ENCODE data around the gene STAG3. TPM values are rescaled to one million over a fixed set of nuclear protein-coding genes. Genes with fewer than 3 reads are reported as not detected.

Gene STAG3
- total and polyA plus RNA-seq, 9 of the 15 experiments (the other 6 are each of a cell fraction or from before 2014, with no cell fraction given), result 0.54 to 2.5 (median 1.7) TPM

DNA sequence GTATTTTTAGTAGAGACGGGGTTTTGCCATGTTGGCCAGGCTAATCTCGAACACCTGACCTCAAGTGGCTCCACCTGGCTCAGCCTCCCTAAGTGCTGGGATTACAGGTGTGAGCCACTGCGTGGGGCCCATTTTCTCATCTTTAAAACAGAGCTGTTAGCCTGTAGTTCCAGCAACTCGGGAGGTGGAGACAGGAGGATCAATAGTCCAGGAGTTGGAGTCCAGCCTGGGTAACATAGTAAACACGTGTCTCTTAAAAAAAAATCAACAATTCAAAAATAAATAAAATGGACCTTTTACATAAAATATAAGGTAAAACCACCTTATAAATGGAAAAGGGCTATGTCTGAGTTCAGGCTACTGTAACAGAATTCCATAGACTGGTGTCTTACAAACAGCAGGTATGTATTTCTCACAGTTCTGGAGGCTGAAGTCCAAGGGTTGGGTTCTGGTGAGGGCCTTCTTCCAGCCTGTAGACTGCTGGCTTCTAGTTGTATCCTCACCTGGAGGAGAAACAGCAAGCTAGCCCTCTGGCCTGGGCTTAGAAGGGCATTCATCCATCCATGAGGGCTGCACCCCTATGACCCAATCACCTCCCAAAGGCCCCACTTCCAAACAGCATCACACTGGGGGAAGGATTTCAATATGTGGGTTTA, 35.0 kb downstream of the STAG3 start (continued):
- TF ChIP-seq, protein P1, sequence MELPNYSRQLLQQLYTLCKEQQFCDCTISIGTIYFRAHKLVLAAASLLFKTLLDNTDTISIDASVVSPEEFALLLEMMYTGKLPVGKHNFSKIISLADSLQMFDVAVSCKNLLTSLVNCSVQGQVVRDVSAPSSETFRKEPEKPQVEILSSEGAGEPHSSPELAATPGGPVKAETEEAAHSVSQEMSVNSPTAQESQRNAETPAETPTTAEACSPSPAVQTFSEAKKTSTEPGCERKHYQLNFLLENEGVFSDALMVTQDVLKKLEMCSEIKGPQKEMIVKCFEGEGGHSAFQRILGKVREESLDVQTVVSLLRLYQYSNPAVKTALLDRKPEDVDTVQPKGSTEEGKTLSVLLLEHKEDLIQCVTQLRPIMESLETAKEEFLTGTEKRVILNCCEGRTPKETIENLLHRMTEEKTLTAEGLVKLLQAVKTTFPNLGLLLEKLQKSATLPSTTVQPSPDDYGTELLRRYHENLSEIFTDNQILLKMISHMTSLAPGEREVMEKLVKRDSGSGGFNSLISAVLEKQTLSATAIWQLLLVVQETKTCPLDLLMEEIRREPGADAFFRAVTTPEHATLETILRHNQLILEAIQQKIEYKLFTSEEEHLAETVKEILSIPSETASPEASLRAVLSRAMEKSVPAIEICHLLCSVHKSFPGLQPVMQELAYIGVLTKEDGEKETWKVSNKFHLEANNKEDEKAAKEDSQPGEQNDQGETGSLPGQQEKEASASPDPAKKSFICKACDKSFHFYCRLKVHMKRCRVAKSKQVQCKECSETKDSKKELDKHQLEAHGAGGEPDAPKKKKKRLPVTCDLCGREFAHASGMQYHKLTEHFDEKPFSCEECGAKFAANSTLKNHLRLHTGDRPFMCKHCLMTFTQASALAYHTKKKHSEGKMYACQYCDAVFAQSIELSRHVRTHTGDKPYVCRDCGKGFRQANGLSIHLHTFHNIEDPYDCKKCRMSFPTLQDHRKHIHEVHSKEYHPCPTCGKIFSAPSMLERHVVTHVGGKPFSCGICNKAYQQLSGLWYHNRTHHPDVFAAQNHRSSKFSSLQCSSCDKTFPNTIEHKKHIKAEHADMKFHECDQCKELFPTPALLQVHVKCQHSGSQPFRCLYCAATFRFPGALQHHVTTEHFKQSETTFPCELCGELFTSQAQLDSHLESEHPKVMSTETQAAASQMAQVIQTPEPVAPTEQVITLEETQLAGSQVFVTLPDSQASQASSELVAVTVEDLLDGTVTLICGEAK (IDR thresholded peaks at IDR 0.05), result no peak
- TF ChIP-seq, protein P1 (CRISPR knock-in tag; IDR thresholded peaks at IDR 0.05), result no peak
- TF ChIP-seq, protein P2, sequence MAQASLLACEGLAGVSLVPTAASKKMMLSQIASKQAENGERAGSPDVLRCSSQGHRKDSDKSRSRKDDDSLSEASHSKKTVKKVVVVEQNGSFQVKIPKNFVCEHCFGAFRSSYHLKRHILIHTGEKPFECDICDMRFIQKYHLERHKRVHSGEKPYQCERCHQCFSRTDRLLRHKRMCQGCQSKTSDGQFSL (CRISPR knock-in tag; IDR thresholded peaks at IDR 0.05), result no peak
- TF ChIP-seq, protein P2 (tag; IDR thresholded peaks at IDR 0.05), result no peak
- TF ChIP-seq, protein P3, sequence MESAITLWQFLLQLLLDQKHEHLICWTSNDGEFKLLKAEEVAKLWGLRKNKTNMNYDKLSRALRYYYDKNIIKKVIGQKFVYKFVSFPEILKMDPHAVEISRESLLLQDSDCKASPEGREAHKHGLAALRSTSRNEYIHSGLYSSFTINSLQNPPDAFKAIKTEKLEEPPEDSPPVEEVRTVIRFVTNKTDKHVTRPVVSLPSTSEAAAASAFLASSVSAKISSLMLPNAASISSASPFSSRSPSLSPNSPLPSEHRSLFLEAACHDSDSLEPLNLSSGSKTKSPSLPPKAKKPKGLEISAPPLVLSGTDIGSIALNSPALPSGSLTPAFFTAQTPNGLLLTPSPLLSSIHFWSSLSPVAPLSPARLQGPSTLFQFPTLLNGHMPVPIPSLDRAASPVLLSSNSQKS (CRISPR knock-in tag; IDR thresholded peaks at IDR 0.05), result no peak
- TF ChIP-seq FOXJ2 (tag; IDR thresholded peaks at IDR 0.05) (no peak), MTF1 (CRISPR knock-in tag; IDR thresholded peaks at IDR 0.05; ENCODE audit: borderline replicate concordance) (no peak)
- TF ChIP-seq, protein P4, sequence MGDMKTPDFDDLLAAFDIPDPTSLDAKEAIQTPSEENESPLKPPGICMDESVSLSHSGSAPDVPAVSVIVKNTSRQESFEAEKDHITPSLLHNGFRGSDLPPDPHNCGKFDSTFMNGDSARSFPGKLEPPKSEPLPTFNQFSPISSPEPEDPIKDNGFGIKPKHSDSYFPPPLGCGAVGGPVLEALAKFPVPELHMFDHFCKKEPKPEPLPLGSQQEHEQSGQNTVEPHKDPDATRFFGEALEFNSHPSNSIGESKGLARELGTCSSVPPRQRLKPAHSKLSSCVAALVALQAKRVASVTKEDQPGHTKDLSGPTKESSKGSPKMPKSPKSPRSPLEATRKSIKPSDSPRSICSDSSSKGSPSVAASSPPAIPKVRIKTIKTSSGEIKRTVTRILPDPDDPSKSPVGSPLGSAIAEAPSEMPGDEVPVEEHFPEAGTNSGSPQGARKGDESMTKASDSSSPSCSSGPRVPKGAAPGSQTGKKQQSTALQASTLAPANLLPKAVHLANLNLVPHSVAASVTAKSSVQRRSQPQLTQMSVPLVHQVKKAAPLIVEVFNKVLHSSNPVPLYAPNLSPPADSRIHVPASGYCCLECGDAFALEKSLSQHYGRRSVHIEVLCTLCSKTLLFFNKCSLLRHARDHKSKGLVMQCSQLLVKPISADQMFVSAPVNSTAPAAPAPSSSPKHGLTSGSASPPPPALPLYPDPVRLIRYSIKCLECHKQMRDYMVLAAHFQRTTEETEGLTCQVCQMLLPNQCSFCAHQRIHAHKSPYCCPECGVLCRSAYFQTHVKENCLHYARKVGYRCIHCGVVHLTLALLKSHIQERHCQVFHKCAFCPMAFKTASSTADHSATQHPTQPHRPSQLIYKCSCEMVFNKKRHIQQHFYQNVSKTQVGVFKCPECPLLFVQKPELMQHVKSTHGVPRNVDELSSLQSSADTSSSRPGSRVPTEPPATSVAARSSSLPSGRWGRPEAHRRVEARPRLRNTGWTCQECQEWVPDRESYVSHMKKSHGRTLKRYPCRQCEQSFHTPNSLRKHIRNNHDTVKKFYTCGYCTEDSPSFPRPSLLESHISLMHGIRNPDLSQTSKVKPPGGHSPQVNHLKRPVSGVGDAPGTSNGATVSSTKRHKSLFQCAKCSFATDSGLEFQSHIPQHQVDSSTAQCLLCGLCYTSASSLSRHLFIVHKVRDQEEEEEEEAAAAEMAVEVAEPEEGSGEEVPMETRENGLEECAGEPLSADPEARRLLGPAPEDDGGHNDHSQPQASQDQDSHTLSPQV (IDR thresholded peaks at IDR 0.05), result no peak

Measured in K562 (cell line).